GM21619 (cell line): ENCODE data around the gene TANGO6.

Experiments used
- ATAC-seq: cut with Tn5 transposase; IDR thresholded peaks from one replicate; pipeline ENCODE4 v1.9.1; 2021; ENCODE audit not compliant: unreplicated experiment

TANGO6 gene

DNA sequence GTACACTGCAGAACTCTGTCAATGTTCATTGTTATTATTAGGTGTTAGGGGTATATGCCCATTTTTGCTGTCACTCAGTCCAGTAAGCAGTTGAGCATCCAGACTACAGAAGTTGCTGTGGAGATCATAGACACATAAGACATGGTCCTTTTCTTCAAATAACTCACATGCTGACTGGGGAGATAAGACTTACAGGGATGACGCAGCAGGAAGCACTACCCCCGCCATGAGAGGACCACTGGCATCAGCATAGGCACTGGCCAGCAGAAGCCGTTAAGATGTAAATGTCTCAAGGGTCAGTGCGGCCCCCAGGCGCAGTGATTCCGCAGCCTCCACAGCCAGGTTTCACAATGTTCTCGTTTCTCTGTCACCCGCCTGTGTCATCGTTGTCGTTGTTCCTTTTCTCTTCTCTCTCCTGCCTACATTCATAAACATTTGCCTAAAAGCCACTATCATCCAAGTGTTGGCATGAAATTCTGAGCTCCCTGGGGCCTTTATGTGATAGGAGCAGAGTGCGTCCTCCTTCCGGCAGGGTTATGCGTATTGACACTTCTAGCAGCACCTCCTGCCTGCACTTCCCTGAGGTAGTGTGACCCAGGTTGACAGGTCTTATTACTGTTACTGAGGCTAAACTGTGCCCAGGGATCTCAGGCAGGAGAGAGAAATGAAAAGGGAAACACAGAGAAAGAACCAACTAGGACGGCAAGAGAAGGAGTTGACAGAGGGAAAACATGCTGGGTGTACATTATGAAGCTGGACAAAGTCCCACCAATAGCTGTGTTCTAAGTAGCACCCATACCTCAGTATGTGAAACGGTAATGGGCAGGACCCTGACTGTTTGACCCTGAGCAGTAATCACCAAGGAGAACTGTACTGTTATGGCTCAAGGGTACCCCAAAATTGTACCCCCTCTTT, 17.9 kb downstream of the TANGO6 start:
- ATAC-seq, result no peak

GRCh38 chr16:68866933-68867332, 23.6 kb downstream of the TANGO6 start:
- no peak for ATAC-seq

DNA sequence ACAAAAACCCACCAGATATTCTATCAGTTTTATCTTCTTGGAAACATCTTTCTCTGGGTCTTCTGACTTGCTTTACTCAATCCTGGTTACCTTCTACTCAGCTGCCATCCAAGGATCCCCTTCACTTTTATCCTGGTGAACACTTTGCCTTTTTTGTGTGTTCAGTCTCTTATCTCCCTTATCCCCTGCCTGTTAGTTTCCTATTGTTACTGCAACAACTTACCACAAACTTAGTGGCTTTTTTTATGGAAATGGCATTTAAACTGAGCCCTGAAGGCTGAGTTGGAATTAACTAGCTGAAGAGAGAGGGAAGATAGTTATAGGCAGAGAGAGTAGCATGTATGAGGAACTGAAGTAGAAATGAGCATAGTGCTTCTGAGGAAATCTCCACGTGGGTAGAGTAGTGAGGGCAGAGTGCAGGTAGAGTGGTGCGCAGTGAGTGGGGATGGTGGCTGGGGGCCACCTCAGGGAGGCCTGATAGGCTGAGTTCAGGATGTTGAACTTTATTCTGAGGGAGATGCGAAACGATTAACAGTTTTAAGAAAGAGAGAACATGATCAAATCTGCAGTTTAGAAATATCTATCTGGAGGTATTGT, 26.3 kb downstream of the TANGO6 start:
- no peak for ATAC-seq

- no peak for ATAC-seq
Observed at GRCh38 chr16:68873635-68874471, 30.5 kb downstream of the TANGO6 start.

DNA sequence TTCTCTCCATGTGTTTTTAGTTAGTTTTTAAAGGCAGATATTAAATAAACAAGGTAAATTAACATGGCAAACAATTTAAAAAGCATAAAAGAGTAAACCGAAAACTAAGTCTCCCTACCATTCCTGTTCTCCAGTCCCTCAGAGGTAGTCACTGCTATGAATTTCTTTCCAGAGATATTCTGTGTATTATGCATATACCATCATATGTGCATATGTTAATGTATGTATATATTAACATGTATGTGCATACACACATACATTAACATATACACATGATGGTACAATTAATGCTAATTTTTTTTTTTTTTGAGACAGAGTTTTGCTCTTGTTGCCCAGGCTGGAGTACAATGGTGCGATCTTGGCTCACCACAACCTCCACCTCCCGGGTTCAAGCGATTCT, 32.5 kb downstream of the TANGO6 start:
- ATAC-seq, result no peak

DNA sequence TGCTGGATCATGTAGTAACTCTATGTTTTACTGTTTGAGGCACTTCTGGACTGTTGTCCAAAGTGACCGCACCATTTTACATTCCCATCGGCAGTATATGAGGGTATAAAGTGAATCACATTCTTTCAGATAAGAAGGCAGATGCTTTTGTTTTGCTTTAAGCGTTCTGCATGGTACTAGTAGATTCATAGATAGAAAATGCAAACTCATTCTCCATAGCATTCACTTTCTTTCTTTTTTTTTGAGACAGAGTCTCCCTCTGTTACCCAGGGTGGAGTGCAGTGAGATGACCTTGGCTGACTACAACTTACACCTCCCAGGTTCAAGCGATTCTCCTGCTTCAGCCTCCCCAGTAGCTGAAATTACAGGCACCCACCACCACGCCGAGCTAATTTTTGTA, 40.4 kb downstream of the TANGO6 start:
- ATAC-seq, result no peak

DNA sequence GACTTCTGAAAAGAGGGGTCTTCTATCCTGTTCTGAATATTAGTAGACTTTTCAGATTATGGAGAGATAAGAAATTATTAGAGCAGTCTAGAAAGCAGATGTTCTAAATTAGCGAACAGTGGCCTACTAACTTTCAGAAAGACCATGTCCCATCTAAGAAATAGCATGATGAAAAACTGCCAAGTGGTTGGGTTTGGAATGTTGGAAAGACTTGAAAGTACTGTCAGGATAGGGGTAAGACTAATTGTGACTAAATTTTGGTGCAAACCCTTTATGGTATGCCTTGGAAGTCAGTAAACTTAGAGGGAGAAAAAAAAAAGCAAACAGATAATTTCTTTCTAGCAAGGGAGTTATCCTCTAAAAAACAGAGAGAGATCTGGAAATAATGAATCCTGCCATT, 41.1 kb downstream of the TANGO6 start:
- no peak for ATAC-seq

- no peak for ATAC-seq
Observed at GRCh38 chr16:68884861-68885720, 41.8 kb downstream of the TANGO6 start.

- no peak for ATAC-seq
Observed at GRCh38 chr16:68887107-68887506, 43.8 kb downstream of the TANGO6 start.

GRCh38 chr16:68889508-68890150, 46.3 kb downstream of the TANGO6 start:
- ATAC-seq, result no peak

DNA sequence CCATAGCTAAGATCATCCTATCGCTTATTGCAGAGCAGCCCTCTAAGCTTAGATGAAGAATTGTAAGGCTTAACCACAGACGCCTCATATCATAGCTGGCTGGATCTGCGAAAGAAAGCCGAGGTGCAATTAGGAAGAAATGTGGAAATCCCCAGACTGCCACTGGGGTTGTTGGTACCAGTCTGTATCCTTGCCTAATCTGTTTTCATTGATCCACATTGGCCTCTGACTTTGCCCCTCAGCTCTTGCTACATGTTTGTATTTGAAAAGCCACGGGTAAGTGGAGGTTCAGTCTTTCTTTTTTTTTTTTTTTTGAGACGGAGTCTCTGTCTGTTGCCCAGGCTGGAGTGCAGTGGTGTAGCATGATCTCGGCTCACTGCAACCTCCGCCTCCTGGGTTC, 48.9 kb downstream of the TANGO6 start:
- ATAC-seq, result no peak

- no peak for ATAC-seq
Observed at GRCh38 chr16:68892898-68893297, 49.6 kb downstream of the TANGO6 start.

DNA sequence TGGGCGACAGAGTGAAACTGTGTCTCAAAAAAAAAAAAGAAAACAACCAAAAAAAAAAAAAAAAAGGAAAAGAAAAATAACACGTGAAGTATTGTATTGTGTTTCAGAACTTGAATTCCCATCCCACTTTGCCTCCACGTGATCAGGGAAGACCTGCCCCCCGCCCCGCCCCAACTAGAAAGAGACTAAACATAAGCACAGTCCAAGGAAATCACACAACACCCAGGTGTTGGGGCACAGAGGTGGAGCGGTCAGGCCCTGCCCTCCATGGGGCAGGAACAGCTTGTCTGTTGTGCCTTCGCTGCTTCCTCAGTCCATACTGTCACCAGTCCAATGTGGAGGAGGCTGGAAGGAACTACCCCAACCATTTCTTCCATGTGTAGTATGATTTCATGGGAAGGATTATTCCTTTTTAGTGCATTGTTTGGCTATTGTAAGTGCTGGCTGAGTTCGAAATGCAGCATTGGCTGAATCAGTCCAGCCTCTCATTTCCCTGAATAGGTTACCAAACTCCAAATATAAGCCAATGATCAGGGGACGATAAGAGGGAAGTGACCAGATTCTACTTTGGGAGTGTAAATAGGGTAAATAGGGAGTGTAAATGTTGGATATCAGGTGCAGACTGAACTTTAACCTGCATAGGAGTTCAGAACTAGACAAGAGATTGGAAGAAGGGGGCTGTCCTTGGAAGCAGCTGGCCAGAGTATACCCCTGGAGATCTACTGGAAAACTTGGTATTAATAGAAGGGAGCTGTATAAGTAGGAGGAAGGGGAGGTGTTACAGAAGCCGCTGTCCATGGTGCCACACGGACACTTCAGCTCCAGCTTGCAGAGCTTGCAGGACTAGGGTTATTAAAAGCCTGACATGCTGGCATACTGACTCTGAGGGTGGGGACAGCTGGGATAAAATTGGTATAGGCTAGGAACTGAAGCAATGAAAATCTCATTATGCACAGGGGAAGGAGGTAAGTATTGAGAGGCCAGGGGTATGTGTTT, 50.7 kb downstream of the TANGO6 start:
- no peak for ATAC-seq

GRCh38 chr16:68894714-68895113, 51.4 kb downstream of the TANGO6 start:
- no peak for ATAC-seq

DNA sequence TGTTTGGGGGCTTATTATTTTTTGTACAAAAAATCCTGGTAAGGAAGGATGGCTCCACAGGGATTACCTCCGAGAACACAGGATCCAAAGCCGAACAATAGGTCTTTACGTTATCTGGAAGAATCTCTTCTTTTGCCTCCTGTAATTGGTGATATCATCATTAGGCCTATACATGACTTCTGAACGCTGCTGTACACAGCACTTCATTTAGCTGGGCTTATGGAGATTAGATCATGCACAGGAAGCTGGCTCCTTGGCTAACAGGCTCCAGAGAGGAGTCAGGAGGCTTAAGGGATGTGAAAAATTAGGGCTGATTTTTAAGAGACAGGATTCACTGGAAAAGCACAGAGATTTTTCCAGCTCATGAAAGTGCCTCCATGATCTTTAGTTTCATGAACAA, 54.7 kb downstream of the TANGO6 start:
- no peak for ATAC-seq

GRCh38 chr16:68900009-68900408, 56.7 kb downstream of the TANGO6 start:
- ATAC-seq, result no peak

DNA sequence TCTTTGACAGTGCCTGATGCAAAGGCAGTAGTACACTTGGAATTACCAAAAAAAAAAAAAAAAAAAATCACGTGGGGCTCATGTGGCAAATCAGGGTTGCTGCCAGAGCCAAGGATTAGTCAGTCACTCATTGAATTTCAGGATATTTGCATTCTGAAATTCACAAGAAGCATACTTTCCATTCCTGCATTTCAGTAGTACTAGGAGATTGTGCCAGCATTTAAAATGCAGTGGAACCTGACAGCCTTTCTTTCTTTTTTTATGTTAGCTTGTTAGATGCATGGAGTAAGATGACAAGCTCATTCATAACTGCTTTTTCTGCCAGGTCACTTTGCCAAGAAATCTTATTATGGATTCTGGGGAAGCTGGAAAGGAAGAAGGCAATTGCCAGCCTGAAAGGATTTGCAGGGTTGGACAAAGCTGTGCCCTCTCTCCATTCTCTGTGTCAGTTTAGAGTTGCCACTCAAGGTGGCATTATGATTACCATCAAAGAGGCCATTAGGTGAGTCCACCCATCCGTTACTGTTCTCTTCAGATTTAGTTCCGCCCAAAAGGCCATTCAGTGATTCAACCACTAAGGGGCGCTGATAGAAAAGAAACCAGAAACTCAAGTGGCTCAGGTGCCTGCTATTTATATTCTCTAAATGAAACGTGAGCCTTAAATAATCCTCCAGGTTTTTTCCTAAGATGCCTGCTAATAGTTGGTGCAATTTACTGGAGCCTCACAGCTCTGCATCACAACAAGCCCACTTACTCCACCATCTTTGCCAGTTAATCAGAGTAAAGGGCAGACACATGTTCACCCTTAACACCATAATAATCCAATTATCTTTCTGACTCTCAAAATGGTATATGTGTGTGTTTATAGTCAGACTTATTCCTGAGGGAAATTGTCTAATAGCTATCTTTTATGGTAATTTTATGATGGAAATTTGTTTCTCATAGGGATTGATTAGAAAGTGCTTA, 59.0 kb downstream of the TANGO6 start:
- ATAC-seq, result no peak

- ATAC-seq, result no peak
Observed at GRCh38 chr16:68902969-68903345, 59.6 kb downstream of the TANGO6 start.
